Measurements from ENCODE around the gene CDHR3.

The CDHR3 gene

DNA sequence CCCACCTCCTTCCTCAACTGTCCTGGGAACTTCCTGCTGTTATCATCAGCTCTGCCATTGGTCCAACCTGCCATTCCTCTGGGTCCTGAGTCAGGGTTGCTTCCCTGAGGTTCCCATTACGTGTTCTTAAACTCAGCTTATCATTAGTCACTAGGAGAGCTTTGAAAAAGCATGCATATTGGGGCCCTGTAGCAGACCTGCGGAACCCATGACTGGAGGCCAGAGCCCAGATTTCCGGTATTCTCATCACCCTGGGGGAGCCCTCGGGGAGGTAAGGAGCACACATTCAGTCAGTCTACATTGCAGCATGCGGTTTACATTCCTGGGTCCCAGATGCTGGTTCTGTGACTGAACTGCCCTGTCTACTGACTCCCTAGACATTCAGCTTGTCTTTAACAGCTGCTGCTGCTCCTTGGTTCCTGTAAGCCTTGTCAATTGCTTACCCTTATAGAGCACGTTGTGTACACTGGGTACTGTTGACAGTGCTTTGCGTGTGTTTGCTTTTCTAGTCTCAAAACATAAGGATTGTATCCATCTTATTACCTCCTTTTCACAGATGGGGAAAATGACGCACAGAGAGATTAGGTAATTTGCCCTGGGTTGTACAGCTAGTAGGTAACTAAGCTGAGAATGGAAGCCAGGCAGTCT is 12.8 kb downstream of the CDHR3 start:
- peak; percentile 76 for DNase-seq (ENCODE audit: low read depth, low spot score)
- TF ChIP-seq CTCF (IDR thresholded peaks at IDR 0.05; ENCODE audit: low read depth, low read length) = no peak
- in situ Hi-C loops (cut with HindIII; ENCODE audit: low sequenced_read_pairs) = no loop called here
- no peak overlapping the region for H3K4me3 ChIP-seq (ENCODE audit: low read depth, low read length)

- in situ Hi-C loops (cut with HindIII; ENCODE audit: low sequenced_read_pairs) = no loop called here
Measured at GRCh38 chr7:105976868-105977267, 13.8 kb downstream of the CDHR3 start.

GRCh38 chr7:105978035-105978434 is 15.0 kb downstream of the CDHR3 start:
- DNase-seq (ENCODE audit: low read depth, low spot score) = no peak
- no peak overlapping the region for H3K4me3 ChIP-seq (ENCODE audit: low read depth, low read length)
- in situ Hi-C loops (cut with HindIII; ENCODE audit: low sequenced_read_pairs) = no loop called here
- TF ChIP-seq CTCF (IDR thresholded peaks at IDR 0.05; ENCODE audit: low read depth, low read length) = no peak

More at GRCh38 chr7:105976868-105977267, 13.8 kb downstream of the CDHR3 start:
- H3K4me3 ChIP-seq (ENCODE audit: low read depth, low read length) = no peak overlapping the region
- TF ChIP-seq CTCF (IDR thresholded peaks at IDR 0.05; ENCODE audit: low read depth, low read length) = no peak
- DNase-seq (ENCODE audit: low read depth, low spot score) = no peak

DNA sequence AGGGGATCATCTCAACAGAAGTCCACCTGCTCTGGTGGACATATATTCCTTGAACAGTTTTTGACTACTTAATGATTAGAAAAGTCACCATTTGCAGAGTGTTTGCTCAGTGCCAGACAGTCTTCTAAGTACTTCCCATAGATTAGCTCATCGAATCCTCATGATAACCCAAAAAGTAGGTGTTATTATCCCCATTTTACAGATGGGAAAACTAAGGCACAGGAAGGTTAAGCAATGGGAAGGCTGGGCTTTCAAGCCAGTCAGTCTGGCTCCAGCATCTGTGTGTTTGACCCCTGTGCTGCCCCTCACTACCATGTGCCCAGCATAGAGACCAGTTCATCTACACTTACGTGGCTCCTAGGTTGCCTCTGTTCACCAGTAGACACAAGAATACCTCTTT is 15.9 kb downstream of the CDHR3 start:
- TF ChIP-seq CTCF (IDR thresholded peaks at IDR 0.05; ENCODE audit: low read depth, low read length) = no peak
- in situ Hi-C loops (cut with HindIII; ENCODE audit: low sequenced_read_pairs) = no loop called here

GRCh38 chr7:105979405-105979804 is 16.3 kb downstream of the CDHR3 start:
- in situ Hi-C loops (cut with HindIII; ENCODE audit: low sequenced_read_pairs) = no loop called here
- no peak for TF ChIP-seq CTCF (IDR thresholded peaks at IDR 0.05; ENCODE audit: low read depth, low read length)
- no peak for DNase-seq (ENCODE audit: low read depth, low spot score)
- no peak overlapping the region for H3K4me3 ChIP-seq (ENCODE audit: low read depth, low read length)

More for the DNA sequence above, 15.9 kb downstream of the CDHR3 start:
- no peak for DNase-seq (ENCODE audit: low read depth, low spot score)
- H3K4me3 ChIP-seq (ENCODE audit: low read depth, low read length) = no peak overlapping the region

- no peak for DNase-seq (ENCODE audit: low read depth, low spot score)
- no peak overlapping the region for H3K4me3 ChIP-seq (ENCODE audit: low read depth, low read length)
- no peak for TF ChIP-seq CTCF (IDR thresholded peaks at IDR 0.05; ENCODE audit: low read depth, low read length)
- in situ Hi-C loops (cut with HindIII; ENCODE audit: low sequenced_read_pairs) = no loop called here
Measured at GRCh38 chr7:105980645-105981396, 17.8 kb downstream of the CDHR3 start.
